ENCODE measurements around the gene NPBWR2. TPM values are rescaled to one million over a fixed set of nuclear protein-coding genes. Genes with fewer than 3 reads are reported as not detected.

NPBWR2 gene
- total and polyA plus RNA-seq, 9 of the 15 experiments (the other 6 are each of a cell fraction or from before 2014, with no cell fraction given), result not detected

GRCh38 chr20:64067733-64068307, 39.5 kb downstream of the NPBWR2 start:
- in situ Hi-C loops (cut with MboI) (no loop called here), intact Hi-C loops (cut with micrococcal nuclease) (no loop called here)
- BruUV-seq (replicated peaks), result no TSS peak
- ChIA-PET CTCF (ENCODE audit: low intra/inter-chr PET ratio) (no interaction called here), POLR2A (interaction anchor here (0.6 to 1.0 kb wide), 2 partner anchors 9 to 18 kb away, joined by 4 to 5 read pairs; no protein-coding TSS in a partner anchor)
- H3K9me1 ChIP-seq (ENCODE audit: control insufficient read depth, insufficient read depth, low read length), result peaks cover 3% of the 10 kb centered on the region
- no peak overlapping the region for H3K4me3 ChIP-seq
- H3K27me3 ChIP-seq (ENCODE audit: control insufficient read depth in 2 of 2, insufficient read depth in 2 of 2, low read length in 2 of 2), result no peaks in the 10 kb centered on the region
- H3K4me2 ChIP-seq (ENCODE audit: insufficient read depth, low read length), result no peak overlapping the region
- no peaks in the 10 kb centered on the region for H3K36me3 ChIP-seq (ENCODE audit: control insufficient read depth, insufficient read depth, low read length)
- peak overlapping the region in 1 of 2 experiments; percentile 76; a peak in 1 of 4 replicates for H3K9ac ChIP-seq (ENCODE audit: insufficient read depth in 1 of 2, low read depth in 2 of 2, low read length in 2 of 2)
- H3K9me3 ChIP-seq (replicated peaks; ENCODE audit: control insufficient read depth, insufficient read depth, low read depth, low read length), result no peaks in the 10 kb centered on the region
- WGBS (ENCODE audit: insufficient coverage, low coverage, missing lambda C conversion rate), result 52% methylated on average over 9 of the region's 12 CpGs
- FAIRE-seq (no peak), ATAC-seq (no peak), DNase-seq (ENCODE audit: extremely low read depth in 1 of 4, low spot score in 3 of 4) (no peak)
- TF ChIP-seq RUNX1 (IDR thresholded peaks at IDR 0.05; ENCODE audit: low read depth) (no peak), KLF10 (CRISPR knock-in tag; IDR thresholded peaks at IDR 0.05) (no peak)
- H3K27ac ChIP-seq (ENCODE audit: extremely low read depth, low read depth, low read length), result no peak overlapping the region
- H4K20me1 ChIP-seq (replicated peaks; ENCODE audit: control insufficient read depth, insufficient read depth, low read length), result no peaks in the 10 kb centered on the region
- peaks cover 30 to 95% of the 10 kb centered on the region in 2 experiments for H3K4me1 ChIP-seq (replicated peaks in 1 of 2; ENCODE audit: control insufficient read depth in 2 of 2, insufficient read depth in 2 of 2, low read length in 2 of 2)
- peaks cover 4% of the 10 kb centered on the region; the same call in 2 of the 3 replicates for H3K79me2 ChIP-seq (ENCODE audit: control insufficient read depth, insufficient read depth, low read length)
- no peak overlapping the region for H2AFZ ChIP-seq (ENCODE audit: low read depth, low read length)

GRCh38 chr20:64067005-64067632, 40.2 kb downstream of the NPBWR2 start:
- no peak for TF ChIP-seq SRSF3 (IDR thresholded peaks at IDR 0.05; ENCODE audit: insufficient read depth, low read length)
- TF ChIP-seq POLR2G (IDR thresholded peaks at IDR 0.05; ENCODE audit: low read depth, low read length), result peak; percentile 35; the same call in 1 of the 2 replicates
- ATAC-seq (no peak), FAIRE-seq (no peak), DNase-seq (ENCODE audit: extremely low read depth in 1 of 4, low spot score in 3 of 4) (no peak)
- CTCF ChIA-PET (ENCODE audit: low intra/inter-chr PET ratio), result no interaction called here
- Histone ChIP-seq H3K27me3 (ENCODE audit: control insufficient read depth in 2 of 2, insufficient read depth in 2 of 2, low read length in 2 of 2) (no peaks in the 10 kb centered on the region), H3K9me1 (ENCODE audit: control insufficient read depth, insufficient read depth, low read length) (peaks cover 3% of the 10 kb centered on the region), H3K36me3 (ENCODE audit: control insufficient read depth, insufficient read depth, low read length) (no peaks in the 10 kb centered on the region), H3K4me1 (replicated peaks in 1 of 2; ENCODE audit: control insufficient read depth in 2 of 2, insufficient read depth in 2 of 2, low read length in 2 of 2) (peaks cover 33 to 95% of the 10 kb centered on the region in 2 experiments), H3K4me3 (no peak overlapping the region), H3K9me3 (replicated peaks; ENCODE audit: control insufficient read depth, insufficient read depth, low read depth, low read length) (no peaks in the 10 kb centered on the region), H3K79me2 (ENCODE audit: control insufficient read depth, insufficient read depth, low read length) (peaks cover 4% of the 10 kb centered on the region; the same call in 2 of the 3 replicates), H3K27ac (ENCODE audit: extremely low read depth, low read depth, low read length) (no peak overlapping the region), H2AFZ (ENCODE audit: low read depth, low read length) (no peak overlapping the region), H3K4me2 (ENCODE audit: insufficient read depth, low read length) (no peak overlapping the region), H4K20me1 (replicated peaks; ENCODE audit: control insufficient read depth, insufficient read depth, low read length) (no peaks in the 10 kb centered on the region), H3K9ac (ENCODE audit: insufficient read depth in 1 of 2, low read depth in 2 of 2, low read length in 2 of 2) (peak overlapping the region in 1 of 2 experiments; percentile 77; a peak in 2 of 4 replicates)
- intact Hi-C loops (cut with micrococcal nuclease), result no loop called here
- BruUV-seq (replicated peaks), result no TSS peak
- WGBS (ENCODE audit: insufficient coverage, low coverage, missing lambda C conversion rate), result 78% methylated on average over 6 of the region's 6 CpGs
- POLR2A ChIA-PET, result interaction anchor here (0.5 kb wide), 1 partner anchor 20 kb away, joined by 3 read pairs; no protein-coding TSS in a partner anchor
- in situ Hi-C loops (cut with MboI), result no loop called here
